Measurements from ENCODE around the gene ASPM. TPM values are rescaled to one million over a fixed set of nuclear protein-coding genes. Genes with fewer than 3 reads are reported as not detected.
"Not testable (repeated sequence)": the region's sequence is repeated elsewhere in the genome, so short reads cannot be mapped to it uniquely, and the experiment has no call there.

The ASPM gene
- total RNA-seq, 1 donor from 2014 or later = 8.9 TPM

DNA sequence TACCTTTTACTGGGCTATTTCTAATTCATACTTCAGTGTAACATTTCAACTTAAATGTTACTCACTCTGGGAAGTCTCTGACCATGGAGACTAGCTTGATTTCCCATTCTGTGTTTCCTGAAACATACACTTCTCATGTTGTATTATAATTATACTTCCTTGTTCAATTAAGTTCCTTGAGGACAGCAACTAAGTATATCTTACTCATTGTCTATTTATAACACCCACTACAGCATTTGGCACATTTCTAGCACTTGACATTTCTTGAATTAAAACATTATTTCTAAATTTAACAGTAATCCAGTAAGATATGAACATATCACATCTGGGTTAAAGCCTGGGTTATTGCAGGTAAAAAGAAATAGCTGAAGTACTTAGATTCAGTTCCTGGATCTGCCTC lies 47.0 kb downstream of the ASPM start:
- Mint-ChIP-seq H3K27me3 (ENCODE audit: unreplicated experiment) (no peaks in the 10 kb centered on the region), H3K4me3 (ENCODE audit: unreplicated experiment) (no peak overlapping the region), H3K36me3 (ENCODE audit: unreplicated experiment) (no peaks in the 10 kb centered on the region), H3K9me3 (ENCODE audit: unreplicated experiment) (no peaks in the 10 kb centered on the region), H3K27ac (ENCODE audit: unreplicated experiment) (no peak overlapping the region), H3K4me1 (ENCODE audit: unreplicated experiment) (peaks cover 5% of the 10 kb centered on the region)
- no peak for DNase-seq (ENCODE audit: extremely low spot score, unreplicated experiment)
- no peak for TF ChIP-seq CTCF (IDR thresholded peaks at IDR 0.05)

- H3K27me3 Mint-ChIP-seq (ENCODE audit: unreplicated experiment); H3K27ac Mint-ChIP-seq (ENCODE audit: unreplicated experiment); H3K4me3 Mint-ChIP-seq (ENCODE audit: unreplicated experiment): not testable (repeated sequence)
Observed at GRCh38 chr1:197096971-197097370, 49.5 kb downstream of the ASPM start.

GRCh38 chr1:197096137-197096536 lies 50.3 kb downstream of the ASPM start:
- no peak overlapping the region for H3K27ac Mint-ChIP-seq (ENCODE audit: unreplicated experiment)
- no peaks in the 10 kb centered on the region for H3K27me3 Mint-ChIP-seq (ENCODE audit: unreplicated experiment)
- no peaks in the 10 kb centered on the region for H3K9me3 Mint-ChIP-seq (ENCODE audit: unreplicated experiment)
- peaks cover 4% of the 10 kb centered on the region for H3K36me3 Mint-ChIP-seq (ENCODE audit: unreplicated experiment)
- no peak overlapping the region for H3K4me3 Mint-ChIP-seq (ENCODE audit: unreplicated experiment)
- peaks cover 5% of the 10 kb centered on the region for H3K4me1 Mint-ChIP-seq (ENCODE audit: unreplicated experiment)
- DNase-seq (ENCODE audit: extremely low spot score, unreplicated experiment) = no peak
- no peak for TF ChIP-seq CTCF (IDR thresholded peaks at IDR 0.05)

More at GRCh38 chr1:197096971-197097370, 49.5 kb downstream of the ASPM start:
- H3K4me1 Mint-ChIP-seq (ENCODE audit: unreplicated experiment); H3K36me3 Mint-ChIP-seq (ENCODE audit: unreplicated experiment); DNase-seq (ENCODE audit: extremely low spot score, unreplicated experiment); H3K9me3 Mint-ChIP-seq (ENCODE audit: unreplicated experiment): not testable (repeated sequence)

DNA sequence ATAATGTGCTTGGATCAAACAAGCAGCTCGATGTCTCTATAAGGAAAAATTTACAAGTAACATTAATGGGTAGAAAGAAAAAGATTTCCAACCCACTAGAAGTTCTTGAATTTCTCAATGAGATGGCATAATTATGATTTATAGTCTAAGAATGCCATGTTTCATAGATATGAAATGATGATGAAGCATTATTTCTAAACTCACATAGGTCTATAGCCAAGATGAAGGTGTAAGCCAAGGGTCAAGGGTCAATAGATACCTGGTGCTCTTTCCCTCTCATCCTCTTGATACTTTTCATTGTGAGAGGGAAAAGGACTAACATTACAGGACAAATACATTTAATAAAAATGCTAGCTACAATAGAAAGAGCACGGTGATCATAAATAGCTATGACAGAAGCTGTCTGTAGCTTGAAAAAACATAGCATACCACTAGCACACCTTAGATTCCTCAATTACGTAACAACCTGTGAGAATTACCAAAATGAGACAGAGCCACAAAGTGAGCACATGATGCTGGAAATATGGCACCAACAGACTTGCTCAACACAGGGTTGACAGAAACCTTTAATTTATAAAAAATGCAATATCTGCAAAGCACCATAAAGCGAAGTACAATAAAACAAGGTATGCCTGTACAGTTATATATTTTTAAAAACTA lies 53.1 kb downstream of the ASPM start:
- no peaks in the 10 kb centered on the region for H3K9me3 Mint-ChIP-seq (ENCODE audit: unreplicated experiment)
- no peaks in the 10 kb centered on the region for H3K27me3 Mint-ChIP-seq (ENCODE audit: unreplicated experiment)
- H3K4me1 Mint-ChIP-seq (ENCODE audit: unreplicated experiment) = peaks cover 5% of the 10 kb centered on the region
- no peak overlapping the region for H3K4me3 Mint-ChIP-seq (ENCODE audit: unreplicated experiment)
- no peak for DNase-seq (ENCODE audit: extremely low spot score, unreplicated experiment)
- peaks cover 4% of the 10 kb centered on the region for H3K36me3 Mint-ChIP-seq (ENCODE audit: unreplicated experiment)
- H3K27ac Mint-ChIP-seq (ENCODE audit: unreplicated experiment) = no peak overlapping the region
- TF ChIP-seq CTCF (IDR thresholded peaks at IDR 0.05) = no peak

DNA sequence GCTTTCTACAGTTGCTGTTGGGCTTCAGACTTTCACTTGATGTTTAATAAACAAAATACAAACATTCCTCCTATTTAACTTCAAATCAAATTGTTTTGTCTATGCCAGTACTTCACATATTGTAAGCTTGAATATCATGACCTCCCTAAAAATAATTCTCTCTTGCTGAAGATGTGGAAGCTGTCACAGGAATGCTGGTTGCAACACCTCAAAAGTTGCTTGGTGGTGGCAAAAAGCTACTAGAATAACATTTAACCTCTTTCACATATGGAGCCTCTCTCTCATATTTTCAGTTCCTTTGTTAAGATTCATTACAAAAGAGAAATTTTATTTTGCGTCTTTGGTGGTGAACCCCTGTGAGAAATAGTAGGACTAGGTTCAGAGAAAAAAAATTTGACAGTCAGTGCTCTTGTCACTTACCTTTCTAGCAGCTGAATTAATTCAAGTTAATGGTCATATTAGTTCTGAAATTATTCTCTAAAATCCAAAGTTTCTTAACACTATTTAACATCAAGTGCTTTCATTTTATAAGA lies 53.9 kb downstream of the ASPM start:
- Mint-ChIP-seq H3K27me3 (ENCODE audit: unreplicated experiment) (no peaks in the 10 kb centered on the region), H3K36me3 (ENCODE audit: unreplicated experiment) (peaks cover 6% of the 10 kb centered on the region), H3K4me3 (ENCODE audit: unreplicated experiment) (no peak overlapping the region), H3K27ac (ENCODE audit: unreplicated experiment) (no peak overlapping the region), H3K4me1 (ENCODE audit: unreplicated experiment) (peaks cover 5% of the 10 kb centered on the region), H3K9me3 (ENCODE audit: unreplicated experiment) (no peaks in the 10 kb centered on the region)
- DNase-seq (ENCODE audit: extremely low spot score, unreplicated experiment) = no peak
- no peak for TF ChIP-seq CTCF (IDR thresholded peaks at IDR 0.05)

Measured in osteocyte (in vitro differentiated cells).